ENCODE results near the gene RAD52.

Gene RAD52

DNA sequence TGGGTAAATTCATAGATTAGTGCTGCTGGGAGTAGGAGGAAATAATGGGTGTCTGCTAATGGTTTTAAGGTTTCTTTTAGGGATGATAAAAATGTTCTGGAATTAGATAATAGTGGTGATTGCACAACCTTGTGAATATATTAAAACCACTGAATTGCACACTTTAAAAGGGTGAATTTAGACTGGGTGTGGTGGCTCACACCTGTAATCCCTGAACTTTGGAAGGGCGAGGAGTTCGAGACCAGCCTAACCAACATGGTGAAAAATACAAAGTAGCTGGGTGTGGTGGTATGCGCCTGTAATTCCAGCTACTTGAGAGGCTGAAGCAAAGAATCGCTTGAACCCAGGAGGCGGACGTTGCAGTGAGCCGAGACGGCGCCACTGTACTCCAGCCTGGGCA lies 1.3 kb downstream of the RAD52 start:
- TF ChIP-seq, protein P1, sequence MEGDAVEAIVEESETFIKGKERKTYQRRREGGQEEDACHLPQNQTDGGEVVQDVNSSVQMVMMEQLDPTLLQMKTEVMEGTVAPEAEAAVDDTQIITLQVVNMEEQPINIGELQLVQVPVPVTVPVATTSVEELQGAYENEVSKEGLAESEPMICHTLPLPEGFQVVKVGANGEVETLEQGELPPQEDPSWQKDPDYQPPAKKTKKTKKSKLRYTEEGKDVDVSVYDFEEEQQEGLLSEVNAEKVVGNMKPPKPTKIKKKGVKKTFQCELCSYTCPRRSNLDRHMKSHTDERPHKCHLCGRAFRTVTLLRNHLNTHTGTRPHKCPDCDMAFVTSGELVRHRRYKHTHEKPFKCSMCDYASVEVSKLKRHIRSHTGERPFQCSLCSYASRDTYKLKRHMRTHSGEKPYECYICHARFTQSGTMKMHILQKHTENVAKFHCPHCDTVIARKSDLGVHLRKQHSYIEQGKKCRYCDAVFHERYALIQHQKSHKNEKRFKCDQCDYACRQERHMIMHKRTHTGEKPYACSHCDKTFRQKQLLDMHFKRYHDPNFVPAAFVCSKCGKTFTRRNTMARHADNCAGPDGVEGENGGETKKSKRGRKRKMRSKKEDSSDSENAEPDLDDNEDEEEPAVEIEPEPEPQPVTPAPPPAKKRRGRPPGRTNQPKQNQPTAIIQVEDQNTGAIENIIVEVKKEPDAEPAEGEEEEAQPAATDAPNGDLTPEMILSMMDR (conservative IDR thresholded peaks at IDR 0.05; ENCODE audit: low read depth, low read length), result no peak

DNA sequence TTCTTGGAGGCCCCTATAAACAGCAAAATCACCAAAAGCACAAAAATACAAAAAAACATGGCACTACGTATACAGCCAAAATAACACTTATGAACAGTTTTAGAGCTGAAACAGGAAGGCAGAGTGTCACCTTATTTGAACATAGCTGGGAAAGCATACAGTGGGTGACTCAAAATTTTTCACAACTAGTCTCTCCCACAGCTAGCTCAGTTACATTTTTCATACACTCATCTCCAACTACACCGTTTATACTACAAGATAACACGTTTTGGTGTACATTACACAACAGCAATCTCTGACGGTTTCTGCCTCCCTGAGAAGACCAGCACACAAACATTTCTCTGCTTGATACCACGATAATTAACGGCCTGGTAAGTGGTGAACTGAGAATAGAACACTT lies 2.9 kb downstream of the RAD52 start:
- H3K4me3 ChIP-seq (ENCODE audit: low read depth, low read length), result no peak overlapping the region
- DNase-seq (ENCODE audit: low read depth), result peak; percentile 55
- TF ChIP-seq, protein P1 (conservative IDR thresholded peaks at IDR 0.05; ENCODE audit: low read depth, low read length), result no peak

More for the DNA sequence above, 1.3 kb downstream of the RAD52 start:
- H3K4me3 ChIP-seq (ENCODE audit: low read depth, low read length), result peak overlapping the region; percentile 88
- no peak for DNase-seq (ENCODE audit: low read depth)

GRCh38 chr12:946212-946611 lies 3.3 kb downstream of the RAD52 start:
- TF ChIP-seq, protein P1 (conservative IDR thresholded peaks at IDR 0.05; ENCODE audit: low read depth, low read length), result no peak
- no peak overlapping the region for H3K4me3 ChIP-seq (ENCODE audit: low read depth, low read length)
- DNase-seq (ENCODE audit: low read depth), result peak; percentile 32

DNA sequence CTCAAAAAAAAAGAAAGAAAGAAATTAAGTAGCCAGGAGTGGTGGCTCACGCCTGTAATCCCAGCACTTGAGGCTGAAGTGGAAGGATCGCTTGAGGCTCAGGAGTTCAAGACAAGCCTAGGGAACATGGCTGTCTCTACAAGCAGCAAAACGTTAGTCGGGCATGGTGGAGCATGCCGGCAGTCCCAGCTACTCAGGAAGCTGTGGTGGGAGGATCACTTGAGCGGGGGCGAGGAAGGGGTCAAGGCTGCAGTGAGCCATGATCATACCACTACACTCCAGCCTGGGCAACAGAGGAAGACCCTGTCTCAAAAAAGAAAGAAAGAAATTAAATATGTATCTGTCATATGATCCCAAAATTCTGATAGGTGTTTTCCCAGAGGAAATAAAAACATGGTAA lies 5.3 kb downstream of the RAD52 start:
- peak; percentile 7 for DNase-seq (ENCODE audit: low read depth)
- TF ChIP-seq, protein P1 (conservative IDR thresholded peaks at IDR 0.05; ENCODE audit: low read depth, low read length), result no peak

GRCh38 chr12:943051-943450 lies 6.4 kb downstream of the RAD52 start:
- TF ChIP-seq, protein P1 (conservative IDR thresholded peaks at IDR 0.05; ENCODE audit: low read depth, low read length), result no peak
- DNase-seq (ENCODE audit: low read depth), result no peak
- no peak overlapping the region for H3K4me3 ChIP-seq (ENCODE audit: low read depth, low read length)

More for the DNA sequence above, 5.3 kb downstream of the RAD52 start:
- H3K4me3 ChIP-seq (ENCODE audit: low read depth, low read length), result no peak overlapping the region

- no peak overlapping the region for H3K4me3 ChIP-seq (ENCODE audit: low read depth, low read length)
- TF ChIP-seq, protein P1 (conservative IDR thresholded peaks at IDR 0.05; ENCODE audit: low read depth, low read length), result no peak
- DNase-seq (ENCODE audit: low read depth), result no peak
Measured at GRCh38 chr12:938810-939209, 10.7 kb downstream of the RAD52 start.

Measured in choroid plexus epithelial cell (primary cell).